ENCODE measurements around the gene CBR3.

Gene CBR3

DNA sequence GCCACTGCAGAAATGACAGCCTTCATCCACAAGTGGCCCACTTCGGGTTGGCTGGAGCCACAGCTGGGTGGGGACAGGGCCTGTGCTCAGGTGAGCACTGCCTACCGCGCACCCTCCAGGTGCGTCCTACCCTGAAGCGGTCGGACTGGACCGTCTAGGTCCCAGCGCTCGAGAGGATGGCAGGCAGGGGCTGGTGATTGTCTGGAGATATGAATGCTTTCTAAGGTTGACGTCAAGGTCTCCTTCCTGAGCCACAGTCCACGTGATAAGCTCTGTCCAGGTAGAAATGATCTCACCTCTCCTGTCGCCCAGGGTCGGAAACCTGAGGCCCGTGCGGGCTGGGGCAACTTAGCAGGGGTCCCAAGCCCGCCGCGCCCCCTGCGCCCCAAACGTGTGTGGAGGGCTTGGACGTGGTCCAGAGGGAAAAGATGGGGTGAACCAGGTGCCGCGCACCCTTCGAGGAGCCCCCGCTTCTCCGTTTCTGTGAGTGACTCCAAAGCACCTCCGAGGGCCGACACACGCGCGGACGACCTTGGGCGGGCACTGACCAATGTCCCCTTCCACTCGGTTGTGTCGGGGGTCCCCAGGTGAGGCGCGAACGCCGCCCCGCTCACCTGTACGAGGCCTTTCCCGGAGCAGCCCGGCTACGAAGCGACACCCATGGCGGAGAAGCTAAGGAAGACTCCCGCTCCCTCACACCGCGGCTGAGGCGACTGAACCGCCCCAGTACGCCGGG lies 20.9 kb downstream of the CBR3 start:
- no peak for DNase-seq (ENCODE audit: low read depth)

DNA sequence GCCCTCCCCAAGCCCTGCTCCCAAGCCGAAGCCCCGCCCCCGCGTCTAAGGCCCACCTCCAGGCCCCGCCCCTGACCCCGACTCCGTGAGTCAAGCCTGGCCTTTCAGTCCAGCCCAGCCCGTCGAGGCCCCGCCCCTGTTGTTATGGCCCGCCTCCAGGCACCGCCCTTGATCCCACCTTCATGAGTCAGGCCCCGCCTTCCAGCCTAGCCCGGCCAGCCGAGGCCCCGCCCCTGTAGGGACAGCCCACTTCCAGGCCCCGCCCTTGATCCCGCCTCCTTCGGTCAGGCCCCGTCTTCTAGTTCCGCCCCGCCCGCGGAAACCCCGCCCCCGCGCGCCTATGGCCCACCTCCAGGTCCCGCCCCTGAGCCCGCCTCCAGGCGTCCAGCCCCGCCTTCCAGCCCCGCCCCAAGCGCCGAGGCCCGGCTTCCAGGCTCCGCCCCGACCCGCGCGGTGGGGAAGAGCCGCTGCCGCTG lies 21.5 kb downstream of the CBR3 start:
- DNase-seq (ENCODE audit: low read depth): peak; percentile 100

DNA sequence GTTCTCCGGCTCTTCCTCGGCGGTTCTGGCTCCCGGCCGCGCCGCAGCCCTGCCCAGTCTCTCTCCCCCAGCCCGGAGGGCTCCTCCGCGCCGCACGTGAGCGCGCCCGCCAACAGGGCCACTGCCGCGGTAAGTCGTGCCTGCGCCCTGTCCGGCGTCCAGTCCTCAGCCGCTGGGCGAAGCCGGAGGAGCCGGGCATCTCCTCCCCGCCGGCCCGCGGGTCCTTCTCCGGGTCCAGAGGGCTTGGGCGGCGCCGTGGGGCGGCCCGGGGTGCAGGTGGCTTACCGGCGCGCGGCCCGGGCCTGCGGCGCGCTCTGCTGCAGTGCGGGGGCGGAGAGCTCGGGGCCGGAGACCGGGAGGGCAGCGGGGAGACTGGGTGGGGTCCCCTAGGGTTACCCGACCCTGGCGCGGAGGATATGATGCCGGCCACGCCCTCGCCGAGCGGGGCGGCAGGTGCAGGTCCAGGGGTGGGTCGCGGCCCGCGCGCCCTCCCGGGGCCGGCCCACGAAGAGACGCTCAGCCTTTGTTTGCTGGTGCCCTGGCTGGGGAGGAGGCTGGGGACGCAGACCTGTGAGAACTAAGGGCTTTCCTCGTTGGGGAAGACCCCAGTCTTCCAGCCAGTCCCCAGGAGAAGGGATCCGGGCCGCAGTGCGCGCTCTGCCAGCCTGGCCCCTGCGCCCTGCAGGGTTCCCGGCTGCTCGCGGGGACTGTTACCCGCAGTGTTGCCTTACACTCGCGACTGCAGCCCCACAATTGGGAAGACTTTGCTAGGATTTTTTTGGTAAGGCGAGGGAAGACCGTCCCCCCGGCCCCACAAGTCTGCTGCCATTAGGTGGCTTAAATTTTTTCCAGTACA lies 22.2 kb downstream of the CBR3 start, which contains the start of gene DOP1B:
TSS of gene DOP1B (plus strand) at position 10 of the 856 bp plus-strand sequence. CDS start 7,910 bp downstream, outside the sequence.
- no peak for DNase-seq (ENCODE audit: low read depth)

DNA sequence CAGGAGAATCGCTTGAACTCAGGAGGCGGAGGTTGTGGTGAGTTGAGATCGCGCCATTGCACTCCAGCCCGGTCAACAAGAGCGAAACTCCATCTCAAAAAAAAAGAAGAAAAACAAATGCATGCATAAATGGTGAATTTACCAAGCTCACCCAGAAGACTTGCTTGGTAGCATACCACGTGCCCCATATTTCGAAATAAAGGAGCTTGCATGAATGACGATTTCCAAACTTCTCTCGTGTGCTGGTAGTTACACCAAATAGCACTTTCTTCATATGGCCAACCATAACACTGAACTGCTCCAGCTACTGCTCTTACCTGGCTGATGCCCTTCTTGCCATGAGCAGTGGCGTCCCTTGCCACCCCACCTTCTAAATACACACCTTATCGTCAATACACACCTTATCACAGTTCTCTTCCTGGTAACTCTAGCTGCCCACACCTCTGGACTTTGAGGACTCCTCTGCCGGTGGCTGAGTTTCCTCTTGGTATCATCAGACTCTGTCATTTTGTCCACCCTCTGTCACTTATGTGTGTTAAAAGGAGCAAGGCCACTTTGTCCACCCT lies 24.6 kb downstream of the CBR3 start:
- no peak for DNase-seq (ENCODE audit: low read depth)

DNA sequence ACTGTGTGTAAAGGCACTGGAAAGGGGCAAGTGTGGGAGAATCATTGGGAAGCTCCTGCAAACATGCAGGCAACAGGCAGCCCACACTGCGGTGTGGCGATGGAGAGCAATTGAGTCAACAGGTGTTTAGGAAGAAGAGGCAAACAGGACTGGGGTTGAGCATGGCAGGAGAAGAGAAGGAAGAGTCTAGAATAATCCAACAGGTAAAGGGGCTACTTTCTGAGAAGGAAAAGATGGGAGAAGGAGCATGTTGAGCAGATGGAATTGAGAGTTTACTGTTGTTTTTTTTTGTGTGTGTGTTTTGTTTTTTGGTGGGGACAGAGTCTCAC lies 25.9 kb downstream of the CBR3 start:
- DNase-seq (ENCODE audit: low read depth): no peak

DNA sequence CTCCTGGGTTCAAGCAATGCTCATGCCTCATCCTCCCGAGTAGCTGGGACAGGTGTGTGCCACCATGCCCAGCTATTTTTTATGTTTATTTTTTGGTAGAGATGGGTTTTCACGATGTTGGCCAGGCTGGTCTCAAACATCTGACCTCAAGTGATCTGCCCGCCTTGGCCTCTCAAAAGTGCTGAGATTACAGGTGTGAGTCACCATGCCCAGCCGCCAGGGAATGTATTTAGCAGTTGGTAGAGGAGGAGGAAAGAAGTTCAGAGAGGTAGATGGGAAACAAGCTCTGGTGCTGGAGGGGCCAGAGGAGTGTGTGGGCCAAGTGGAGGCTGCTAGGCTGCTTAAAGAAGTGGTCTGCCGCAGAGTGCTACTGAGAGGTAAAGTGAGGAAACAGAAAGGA lies 27.8 kb downstream of the CBR3 start:
- DNase-seq (ENCODE audit: low read depth): no peak

DNA sequence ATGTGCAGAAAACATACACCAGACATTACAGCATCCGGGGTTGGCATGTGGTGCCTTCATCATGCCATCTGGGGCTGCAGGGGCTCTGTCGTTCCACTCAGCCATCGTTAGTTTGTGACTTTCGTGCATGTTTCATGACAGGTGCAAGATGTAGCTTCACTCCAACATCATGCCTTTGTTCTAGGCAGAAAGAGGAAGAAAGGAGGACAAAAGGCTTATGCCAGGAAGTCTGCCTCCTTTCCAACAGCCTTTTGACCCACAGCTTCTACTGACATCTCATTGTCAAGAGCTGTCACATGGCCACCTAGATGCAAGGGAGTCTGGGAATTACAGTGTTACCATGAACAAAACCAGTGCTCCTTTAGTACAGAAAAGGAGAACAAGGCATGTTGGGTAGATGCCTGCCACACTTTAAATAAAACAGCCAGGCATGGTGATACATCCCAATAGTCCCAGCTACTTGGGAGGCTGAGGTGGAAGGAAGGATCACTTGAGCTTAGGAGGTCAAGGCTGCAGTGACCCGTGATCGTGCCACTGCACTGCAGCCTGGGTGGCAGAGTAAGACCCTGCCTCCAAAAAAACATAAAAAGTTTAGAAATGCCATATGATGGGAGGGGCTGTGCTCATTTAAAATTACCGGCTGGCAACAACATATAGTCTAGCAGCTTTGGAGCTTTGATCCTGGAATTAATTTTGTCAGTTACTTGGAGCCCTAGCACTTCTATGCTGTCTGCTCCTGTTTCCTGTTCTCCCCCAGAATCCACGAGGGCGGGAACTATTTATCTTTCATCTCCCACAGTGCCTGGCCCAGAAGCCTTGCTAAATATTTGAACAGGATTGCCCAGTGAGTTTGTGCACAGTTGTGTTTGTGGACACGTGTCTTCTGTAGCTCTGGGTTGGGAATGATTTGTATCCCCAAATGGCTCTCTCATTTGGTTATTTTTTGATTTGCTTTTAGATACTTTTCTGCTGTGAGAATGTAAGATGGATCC lies 29.2 kb downstream of the CBR3 start:
- no peak for DNase-seq (ENCODE audit: low read depth)

DNA sequence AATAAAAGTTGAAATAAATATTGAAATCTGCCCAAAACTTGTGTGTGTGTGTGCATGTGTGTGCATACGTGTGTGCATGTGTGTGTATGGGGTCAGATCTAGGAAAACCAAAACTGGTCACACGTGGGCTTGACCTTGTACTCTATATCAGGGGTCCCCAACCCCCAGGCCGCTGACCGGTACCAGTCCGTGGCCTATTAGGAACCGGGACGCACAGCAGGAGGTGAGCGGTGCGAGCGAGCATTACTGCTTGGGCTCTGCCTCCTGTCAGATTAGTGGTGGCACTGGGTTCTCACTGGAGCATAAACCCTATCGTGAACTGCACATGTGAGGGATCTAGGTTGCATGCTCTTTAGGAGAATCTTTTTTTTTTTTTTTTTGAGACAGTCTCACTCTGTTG lies 30.5 kb downstream of the CBR3 start:
- DNase-seq (ENCODE audit: low read depth): no peak

DNA sequence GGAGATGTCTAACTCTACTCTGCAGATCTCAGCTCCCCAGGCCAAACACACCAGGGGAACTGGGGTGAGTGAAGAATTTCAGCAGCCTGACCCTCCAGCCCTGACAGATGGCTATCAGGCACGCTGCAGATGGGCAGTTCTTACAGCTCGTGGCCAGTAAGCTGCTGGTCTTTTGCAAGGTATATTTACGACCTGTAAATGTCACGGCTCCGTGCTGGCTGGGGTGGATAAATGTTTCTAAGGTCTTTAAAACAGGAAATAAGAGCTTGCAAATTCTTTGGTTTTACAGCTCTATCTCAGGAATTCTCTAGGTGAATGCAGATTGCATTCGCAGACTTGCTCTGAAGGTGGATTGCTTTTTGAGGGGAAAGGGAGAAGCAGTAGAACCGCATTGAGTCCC lies 31.8 kb downstream of the CBR3 start:
- DNase-seq (ENCODE audit: low read depth): no peak

DNA sequence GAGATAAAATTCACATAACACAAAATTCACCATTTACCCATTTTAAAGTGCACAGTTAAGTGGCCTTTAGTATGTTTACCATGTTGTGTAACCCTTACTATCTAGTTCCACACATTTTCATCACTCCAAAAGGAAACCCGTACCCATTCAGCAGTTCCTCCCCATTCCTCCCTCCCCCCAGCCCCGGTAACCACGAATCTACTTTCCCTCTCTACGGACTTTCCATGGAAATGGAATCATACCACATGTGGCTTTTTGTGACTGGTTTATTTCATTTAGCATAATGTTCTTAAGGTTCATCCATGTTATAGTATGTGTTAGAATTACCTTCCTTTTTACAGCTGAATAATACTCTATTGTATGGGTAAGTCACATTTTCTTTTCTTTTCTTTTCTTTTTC lies 32.7 kb downstream of the CBR3 start:
- no peak for DNase-seq (ENCODE audit: low read depth)

DNA sequence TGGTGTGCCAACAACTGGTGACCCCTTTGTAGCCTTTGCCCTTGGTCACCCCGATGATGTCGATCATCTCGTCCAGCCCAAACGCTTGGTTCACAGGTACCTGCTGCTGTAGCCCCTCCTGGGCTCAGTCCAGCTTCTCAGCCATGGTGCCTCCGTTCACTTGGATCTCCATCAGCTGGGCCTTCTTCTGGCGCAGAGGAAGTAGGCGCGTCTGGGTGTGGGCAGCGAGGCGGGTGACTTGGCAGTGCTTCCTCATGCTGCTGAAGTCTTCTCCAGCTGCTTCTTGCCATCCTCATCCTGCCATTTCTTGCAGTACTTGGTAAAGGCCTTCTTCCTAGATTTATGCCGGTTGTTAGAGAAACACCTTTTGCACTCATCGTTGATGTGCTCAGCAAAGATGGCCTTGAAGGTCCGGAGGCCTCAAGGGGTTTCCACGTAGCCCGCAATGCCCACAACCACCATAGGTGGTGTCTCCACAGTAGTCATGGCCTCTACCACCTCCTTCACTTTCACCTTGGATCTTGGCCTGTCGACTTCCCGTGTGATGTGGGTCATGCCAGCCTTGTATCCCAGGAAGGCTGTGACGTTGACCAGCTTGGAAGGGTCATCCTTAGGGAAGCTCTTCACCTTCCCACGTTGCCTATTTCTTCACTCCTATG lies 34.7 kb downstream of the CBR3 start:
- no peak for DNase-seq (ENCODE audit: low read depth)

DNA sequence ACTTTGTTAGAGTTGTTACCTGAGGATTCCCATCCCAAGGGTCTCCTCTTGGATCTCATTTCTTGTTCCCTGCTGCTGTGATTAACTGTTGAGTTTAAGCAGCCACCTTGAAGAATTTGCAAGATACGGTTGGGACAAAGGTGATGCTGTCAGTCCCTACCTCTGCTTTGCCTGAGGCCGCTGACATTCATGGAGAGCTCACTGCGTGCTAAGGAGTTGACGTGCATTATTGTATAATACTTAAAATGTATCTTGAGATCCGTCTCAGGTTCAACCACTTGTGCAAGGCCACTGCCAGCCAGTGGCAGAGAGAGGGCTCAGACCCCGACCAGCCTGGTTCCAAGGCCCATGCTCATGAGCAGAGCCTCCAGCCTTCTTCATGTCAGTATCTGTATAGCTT lies 35.9 kb downstream of the CBR3 start:
- no peak for DNase-seq (ENCODE audit: low read depth)

DNA sequence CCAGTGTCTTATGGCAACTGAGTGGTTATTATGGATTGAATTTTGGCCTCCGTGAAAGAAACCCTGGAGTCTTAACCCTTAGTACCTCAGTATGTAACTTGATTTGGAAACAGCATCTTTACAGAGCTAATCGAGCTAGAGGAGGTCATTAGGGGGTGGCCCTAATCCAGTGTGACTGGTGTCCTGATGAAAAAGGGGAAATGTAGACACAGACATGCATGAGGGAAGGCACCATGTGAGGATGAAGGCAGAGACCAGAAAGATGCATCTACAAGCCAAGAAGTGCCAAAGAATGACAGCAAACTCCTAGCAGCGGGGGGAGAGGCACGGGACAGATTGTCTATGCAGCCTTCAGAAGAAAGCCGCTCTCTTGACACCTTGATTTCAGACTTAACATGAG lies 36.5 kb downstream of the CBR3 start:
- DNase-seq (ENCODE audit: low read depth): no peak

DNA sequence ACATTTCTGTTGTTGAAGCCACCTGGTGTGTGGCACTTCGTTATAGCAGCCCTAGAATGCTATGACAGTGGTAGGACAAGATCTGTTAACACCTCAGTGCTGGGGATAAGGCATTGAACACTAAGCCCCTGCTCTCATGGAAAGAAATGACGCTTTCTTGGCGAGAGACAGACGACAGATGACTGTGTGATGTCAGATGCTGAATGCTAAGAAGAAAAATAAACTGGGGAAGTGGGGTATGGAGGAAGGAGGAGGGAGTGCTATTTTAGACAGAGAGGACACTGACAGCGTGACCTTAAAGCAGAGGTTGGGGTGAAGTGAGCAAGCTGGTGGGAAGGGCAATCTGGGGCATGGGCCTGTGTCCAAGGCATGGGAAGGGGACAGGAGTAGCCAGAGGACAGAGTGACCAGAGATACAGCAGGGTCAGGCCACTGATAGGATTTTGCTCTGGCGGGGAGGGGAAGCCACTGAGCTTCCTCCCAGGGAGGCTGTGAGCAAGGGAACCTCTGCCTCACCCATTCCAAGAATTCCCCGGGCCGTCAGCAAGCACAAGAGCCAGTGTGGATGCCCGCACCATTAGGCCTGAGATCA lies 37.0 kb downstream of the CBR3 start:
- no peak for DNase-seq (ENCODE audit: low read depth)

DNA sequence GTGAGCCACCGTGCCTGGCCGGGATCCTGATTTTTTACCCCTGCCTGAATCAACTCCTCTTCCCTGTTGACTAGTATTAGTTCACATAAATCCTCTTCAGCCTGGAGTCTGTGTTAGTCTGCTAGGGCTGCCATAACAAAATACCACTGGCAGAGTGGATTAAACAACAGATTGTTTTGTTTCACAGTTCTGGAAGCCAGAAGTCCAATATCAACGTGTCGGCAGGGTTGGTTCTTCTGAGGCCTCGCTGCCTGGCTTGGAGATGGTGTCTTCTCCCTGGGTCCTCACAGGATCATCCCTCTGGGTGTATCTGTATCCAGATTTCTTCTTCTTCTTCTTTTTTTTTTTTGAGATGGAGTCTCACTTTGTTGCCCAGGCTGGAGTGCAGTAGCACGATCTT lies 39.9 kb downstream of the CBR3 start:
- no peak for DNase-seq (ENCODE audit: low read depth)

DNA sequence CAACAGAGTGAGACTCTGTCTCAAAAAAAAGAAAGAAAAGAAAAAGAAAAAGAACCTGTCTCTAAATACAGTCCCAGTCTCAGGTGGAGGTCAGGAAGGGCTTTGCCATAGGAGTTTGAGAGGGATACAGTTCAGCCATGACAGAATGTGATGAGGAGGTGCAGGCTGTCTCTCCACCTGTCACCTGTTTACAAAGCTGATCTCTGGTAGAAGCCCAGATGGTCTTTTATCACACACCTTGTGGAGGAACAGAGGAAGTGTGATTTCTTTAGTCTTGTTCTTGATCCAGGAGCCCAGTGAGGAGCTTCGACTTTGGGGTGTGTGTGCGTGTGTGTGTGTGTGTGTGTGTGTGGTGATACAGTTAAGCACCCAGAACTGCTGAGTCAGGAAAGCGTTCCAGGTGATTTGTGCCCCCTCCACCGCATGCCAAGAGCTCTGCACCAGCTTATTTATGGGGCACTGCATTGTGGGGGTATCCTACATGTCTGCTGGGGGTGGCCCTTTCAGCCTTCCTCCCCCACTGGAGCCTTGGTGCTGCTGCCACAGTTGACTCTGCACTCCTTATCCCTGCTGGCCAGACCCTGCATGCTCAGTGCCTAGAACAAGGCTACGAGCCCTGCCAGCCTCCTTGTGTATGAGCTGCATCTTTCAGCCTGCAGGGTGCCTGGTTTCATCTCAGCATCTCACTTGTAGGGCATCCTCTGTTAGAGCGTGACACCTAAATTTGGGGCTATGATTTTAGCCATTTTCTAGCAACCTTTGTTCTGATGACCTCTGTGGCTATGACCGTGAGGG lies 41.1 kb downstream of the CBR3 start:
- no peak for DNase-seq (ENCODE audit: low read depth)

DNA sequence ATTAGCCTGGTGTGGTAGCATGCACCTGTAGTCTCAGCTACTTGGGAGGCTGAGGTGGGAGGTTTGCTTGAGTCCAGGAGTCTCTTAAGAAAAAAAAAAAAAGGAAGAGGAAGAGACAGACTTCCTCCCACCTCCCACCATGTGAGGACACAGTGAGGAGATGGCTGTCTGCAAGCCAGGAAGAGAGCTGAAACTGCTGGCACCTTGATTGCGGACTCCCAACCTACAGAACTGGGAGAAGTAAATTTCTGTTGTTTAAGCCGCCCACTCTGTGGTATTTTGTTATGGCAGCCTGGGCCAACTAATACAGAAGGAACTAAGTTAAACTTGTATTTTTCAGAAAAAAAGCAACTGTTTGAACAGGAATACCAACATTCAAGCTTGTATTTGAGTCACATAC lies 43.5 kb downstream of the CBR3 start:
- peak; percentile 39 for DNase-seq (ENCODE audit: low read depth)

DNA sequence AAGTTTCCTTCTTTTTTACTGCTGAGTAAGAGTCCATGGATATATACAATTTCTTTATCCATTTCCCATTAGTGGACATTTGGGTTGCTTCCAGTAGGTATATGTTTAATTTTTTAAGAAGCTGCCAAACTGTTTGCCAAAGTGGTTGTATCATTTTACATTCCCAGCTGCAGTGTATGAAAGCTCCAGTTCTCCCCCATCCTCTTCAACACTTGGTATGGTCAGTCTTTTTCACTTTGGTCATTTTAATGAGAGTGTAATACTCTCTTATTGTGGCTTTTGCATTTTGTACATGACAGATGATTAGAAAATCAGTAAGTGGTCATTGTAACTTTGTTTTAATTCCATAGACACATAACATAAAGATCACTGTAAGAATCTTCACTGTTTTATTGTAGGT lies 44.3 kb downstream of the CBR3 start:
- DNase-seq (ENCODE audit: low read depth): no peak

DNA sequence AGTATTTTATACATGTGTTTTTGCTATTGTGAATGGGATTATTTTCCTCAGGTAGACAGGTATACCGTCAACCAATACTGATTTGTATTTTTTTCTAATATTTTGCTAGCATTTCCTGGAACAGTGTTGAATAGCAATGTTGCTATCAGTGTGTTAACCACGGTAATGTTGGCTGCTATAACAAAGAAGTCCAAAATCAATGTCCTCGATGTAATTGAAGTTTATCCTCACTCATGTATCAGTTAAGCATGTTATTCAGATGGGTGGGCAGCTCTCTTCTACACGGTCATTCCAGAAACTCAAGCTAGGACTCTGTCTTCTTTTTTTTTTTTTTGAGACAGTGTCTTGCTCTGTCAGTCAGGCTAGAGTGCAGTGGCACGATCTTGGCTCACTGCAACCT lies 46.1 kb downstream of the CBR3 start:
- no peak for DNase-seq (ENCODE audit: low read depth)

DNA sequence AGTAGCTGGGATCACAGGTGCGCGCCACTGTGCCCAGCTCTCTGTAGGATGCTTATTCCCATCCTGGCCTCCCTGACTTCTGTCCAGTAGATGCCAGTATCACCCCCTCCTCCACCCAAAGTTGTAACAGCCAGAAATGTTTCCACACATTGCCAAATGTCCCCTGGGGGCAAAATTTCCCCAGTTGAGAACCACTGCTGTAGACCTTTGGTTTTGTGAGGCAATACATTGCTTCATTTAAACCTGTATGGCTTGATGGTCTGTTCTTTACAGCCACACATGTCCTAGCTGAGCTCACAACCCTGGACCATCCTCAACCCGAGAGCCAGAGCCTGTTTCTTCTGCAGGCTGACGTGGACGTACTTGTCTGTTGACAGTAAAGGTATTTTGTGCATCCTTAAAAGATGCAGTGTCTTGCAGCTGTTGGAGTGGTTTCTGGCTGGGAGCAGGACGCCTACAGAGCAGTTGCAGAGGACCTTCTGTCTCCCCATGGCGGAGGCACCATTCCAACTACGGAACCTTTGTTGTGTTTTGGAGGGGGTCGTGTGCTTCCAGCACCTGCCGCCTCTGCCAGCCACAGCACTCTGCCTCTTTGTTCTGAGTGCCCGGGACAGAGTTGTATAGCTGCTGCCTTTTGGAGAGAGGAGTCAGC lies 48.4 kb downstream of the CBR3 start:
- no peak for DNase-seq (ENCODE audit: low read depth)

Data from CMK (cell line).